ENCODE data around the gene RAD21L1.

- TF ChIP-seq OSR1 (CRISPR knock-in tag; IDR thresholded peaks at IDR 0.05) (no peak), POU6F1 (CRISPR knock-in tag; IDR thresholded peaks at IDR 0.05; ENCODE audit: borderline replicate concordance, low read depth) (no peak), CSRNP3 (CRISPR knock-in tag; IDR thresholded peaks at IDR 0.05) (no peak), PPARA (CRISPR knock-in tag; IDR thresholded peaks at IDR 0.05; ENCODE audit: borderline replicate concordance) (no peak), ESRRG (CRISPR knock-in tag; IDR thresholded peaks at IDR 0.05) (no peak), PATZ1 (CRISPR knock-in tag; IDR thresholded peaks at IDR 0.05; ENCODE audit: borderline replicate concordance) (no peak), ZNF565 (CRISPR knock-in tag; conservative IDR thresholded peaks at IDR 0.05; ENCODE audit: low read depth) (no peak), TSHZ2 (CRISPR knock-in tag; IDR thresholded peaks at IDR 0.05) (peak; percentile 79; the same call in 1 of the 2 replicates), RARB (CRISPR knock-in tag; IDR thresholded peaks at IDR 0.05) (no peak), SNAI2 (CRISPR knock-in tag; IDR thresholded peaks at IDR 0.05) (no peak), TOX (CRISPR knock-in tag; IDR thresholded peaks at IDR 0.05; ENCODE audit: borderline replicate concordance) (no peak), TCF4 (CRISPR knock-in tag; IDR thresholded peaks at IDR 0.05; ENCODE audit: borderline replicate concordance) (peak; percentile 85), GLIS3 (CRISPR knock-in tag; IDR thresholded peaks at IDR 0.05) (no peak)
Observed at GRCh38 chr20:1254254-1254653, 28.4 kb downstream of the RAD21L1 start.

All from SK-N-SH treated with all-trans-retinoic acid at 6 μM for 48 hours (cell line).